ENCODE results near the gene ZBTB38. TPM values are rescaled to one million over a fixed set of nuclear protein-coding genes. Genes with fewer than 3 reads are reported as not detected.

Gene ZBTB38
- total and polyA plus RNA-seq, 2 of the 13 experiments (the other 11 are each of a cell fraction or from before 2014, with no cell fraction given), result 26.8 to 51.7 TPM

GRCh38 chr3:141370065-141370533 lies 1.8 kb downstream of the ZBTB38 start (continued):
- TF ChIP-seq HMGXB4 (CRISPR knock-in tag; IDR thresholded peaks at IDR 0.05; ENCODE audit: borderline replicate concordance in 1 of 2, low read depth in 1 of 2) (peak; percentile 35 to 51; a peak in 2 of 4 replicates), DRAP1 (CRISPR knock-in tag; IDR thresholded peaks at IDR 0.05) (peak; percentile 56), ZNF547 (CRISPR knock-in tag; IDR thresholded peaks at IDR 0.05) (no peak), SPEN (CRISPR knock-in tag; IDR thresholded peaks at IDR 0.05; ENCODE audit: low read depth) (peak; percentile 27; the same call in 1 of the 2 replicates), ZBTB39 (CRISPR knock-in tag; IDR thresholded peaks at IDR 0.05) (no peak), NFYB (CRISPR knock-in tag; IDR thresholded peaks at IDR 0.05) (peak; percentile 83), ZNF251 (CRISPR knock-in tag; IDR thresholded peaks at IDR 0.05) (no peak), ATF7-NPFF (CRISPR knock-in tag; IDR thresholded peaks at IDR 0.05; ENCODE audit: low read depth) (no peak), KDM1A (CRISPR knock-in tag; IDR thresholded peaks at IDR 0.05) (no peak), RFX3 (CRISPR knock-in tag; IDR thresholded peaks at IDR 0.05) (no peak), ZKSCAN1 (IDR thresholded peaks at IDR 0.05; ENCODE audit: low read length) (no peak), ZNF256 (CRISPR knock-in tag; conservative IDR thresholded peaks at IDR 0.05) (no peak), FOSL2 (CRISPR knock-in tag; IDR thresholded peaks at IDR 0.05) (peak; percentile 51; the same call in 1 of the 2 replicates), REST (IDR thresholded peaks at IDR 0.05; ENCODE audit: borderline replicate concordance in 1 of 2, low read depth in 1 of 2, low read length in 2 of 2) (no peak), ZNF883 (CRISPR knock-in tag; IDR thresholded peaks at IDR 0.05; ENCODE audit: not compliant biosample characterization) (no peak), PCBP1 (IDR thresholded peaks at IDR 0.05; ENCODE audit: borderline replicate concordance, low read depth, low read length) (no peak), HCFC1 (IDR thresholded peaks at IDR 0.05; ENCODE audit: low read depth, low read length) (peak; percentile 84), GZF1 (CRISPR knock-in tag; IDR thresholded peaks at IDR 0.05) (no peak), BORCS8-MEF2B (CRISPR knock-in tag; IDR thresholded peaks at IDR 0.05) (no peak), SIX4 (CRISPR knock-in tag; IDR thresholded peaks at IDR 0.05) (no peak), NR2F6 (IDR thresholded peaks at IDR 0.05) (peak; percentile 12; the same call in 1 of the 2 replicates), NR2F6 (CRISPR knock-in tag; IDR thresholded peaks at IDR 0.05) (peak; percentile 30; the same call in 1 of the 2 replicates), NFIB (CRISPR knock-in tag; IDR thresholded peaks at IDR 0.05; ENCODE audit: borderline replicate concordance) (no peak), ZNF296 (CRISPR knock-in tag; conservative IDR thresholded peaks at IDR 0.05) (no peak), RXRB (CRISPR knock-in tag; IDR thresholded peaks at IDR 0.05; ENCODE audit: borderline replicate concordance) (peak; percentile 35; the same call in 1 of the 2 replicates)

Measured in HepG2 (cell line).